ENCODE results near the gene C16orf78.

- TF ChIP-seq CTCF (IDR thresholded peaks at IDR 0.05) (no peak), POLR2A (IDR thresholded peaks at IDR 0.05) (no peak)
These were observed 2.6 kb downstream of the C16orf78 start for GRCh38 chr16:49376206-49376605.

Data from upper lobe of left lung (tissue), 4 donors.